GM04504 (cell line): ENCODE data around the gene OPA3.

Experiments
- DNase-seq: peaks from one replicate; pipeline ENCODE4 v3.0.0-alpha.2; 2012; ENCODE audit warnings: low read depth

OPA3 gene

DNA sequence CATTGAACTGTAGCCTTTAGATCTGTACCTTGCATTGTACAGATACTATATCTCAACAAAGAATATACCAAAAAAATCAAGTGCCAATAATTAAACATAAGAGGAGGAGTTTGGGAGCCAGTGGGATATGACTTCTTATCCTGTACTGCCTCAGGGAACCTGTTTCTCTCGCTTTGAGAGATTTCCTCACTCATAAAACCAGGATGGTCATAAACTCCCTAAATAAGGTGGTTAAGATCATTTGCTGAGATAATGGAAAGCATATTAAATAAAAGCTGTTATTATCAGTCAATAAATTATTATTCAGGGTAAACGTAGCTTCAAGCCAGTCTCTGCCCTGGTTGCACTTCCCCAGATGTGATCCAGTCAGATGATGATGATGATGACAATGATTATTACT, 17.0 kb downstream of the OPA3 start:
- DNase-seq, result no peak

DNA sequence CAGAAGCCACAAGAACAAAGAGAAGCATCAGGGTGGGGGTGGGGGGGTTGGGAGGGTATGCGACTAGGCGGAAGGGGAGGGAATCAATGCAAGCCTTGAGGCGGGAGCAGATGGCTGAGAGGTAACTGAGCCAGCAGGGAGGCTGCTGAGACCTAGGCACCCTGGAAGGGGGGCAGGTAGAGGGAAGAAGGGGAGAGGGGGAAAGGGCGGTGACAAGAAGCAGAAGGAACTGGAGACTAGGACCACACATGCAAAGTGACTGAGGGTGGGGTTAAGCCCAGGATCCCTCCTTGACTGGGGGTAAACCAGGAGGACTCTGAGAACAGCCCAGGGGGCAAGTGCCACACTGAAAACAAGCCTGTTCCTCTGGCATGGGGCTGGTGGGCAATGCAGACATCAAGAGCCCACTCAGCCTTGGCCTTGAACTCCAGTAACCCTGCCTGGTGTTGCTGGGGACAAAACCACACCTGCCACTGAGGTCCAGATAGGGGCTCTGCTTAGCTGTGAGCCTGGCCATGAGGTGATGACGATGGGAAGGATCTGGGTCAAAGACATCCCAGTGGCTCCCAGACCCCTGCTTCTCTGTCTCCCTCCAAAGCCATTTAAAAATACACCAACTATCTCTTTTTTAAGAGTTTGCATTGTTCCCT, 20.3 kb downstream of the OPA3 start:
- DNase-seq, result no peak

DNA sequence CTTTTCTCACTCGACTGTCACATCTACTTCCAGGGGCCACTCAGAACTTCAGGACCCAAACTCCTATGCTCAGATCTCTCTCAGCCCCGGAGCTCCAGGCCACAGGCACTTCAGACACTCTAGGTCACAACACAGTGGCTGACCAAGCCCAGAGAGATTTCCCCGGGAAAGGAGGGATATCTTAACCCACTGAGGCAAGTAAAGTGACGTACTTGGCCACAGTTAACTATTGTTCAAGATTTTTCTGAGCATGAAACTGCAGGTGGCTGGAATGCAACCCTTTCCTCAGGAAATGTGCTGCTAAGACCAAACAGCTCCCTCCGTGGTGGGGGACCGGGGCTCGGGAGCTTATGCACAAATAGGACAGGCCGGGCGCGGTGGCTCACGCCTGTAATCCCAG, 23.9 kb downstream of the OPA3 start:
- DNase-seq, result no peak

DNA sequence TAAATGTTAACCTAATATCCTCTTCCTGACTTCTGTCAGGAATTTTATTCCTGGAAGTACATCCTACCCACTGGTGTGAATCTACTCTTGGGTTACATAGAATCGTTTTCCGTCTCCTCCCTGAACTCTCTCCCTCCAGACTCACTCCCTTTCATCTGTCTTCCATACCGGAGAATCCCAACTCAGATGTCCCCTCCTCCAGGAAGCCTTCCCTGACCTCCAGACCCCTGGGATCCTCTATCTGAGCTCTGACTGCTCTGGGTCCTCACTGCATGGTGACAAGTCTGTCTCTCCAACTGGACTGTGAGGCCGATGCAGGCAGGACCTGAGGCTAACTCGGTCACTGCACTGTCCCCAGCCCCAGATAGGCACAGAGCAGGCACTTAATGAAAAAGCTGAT, 24.6 kb downstream of the OPA3 start:
- no peak for DNase-seq

DNA sequence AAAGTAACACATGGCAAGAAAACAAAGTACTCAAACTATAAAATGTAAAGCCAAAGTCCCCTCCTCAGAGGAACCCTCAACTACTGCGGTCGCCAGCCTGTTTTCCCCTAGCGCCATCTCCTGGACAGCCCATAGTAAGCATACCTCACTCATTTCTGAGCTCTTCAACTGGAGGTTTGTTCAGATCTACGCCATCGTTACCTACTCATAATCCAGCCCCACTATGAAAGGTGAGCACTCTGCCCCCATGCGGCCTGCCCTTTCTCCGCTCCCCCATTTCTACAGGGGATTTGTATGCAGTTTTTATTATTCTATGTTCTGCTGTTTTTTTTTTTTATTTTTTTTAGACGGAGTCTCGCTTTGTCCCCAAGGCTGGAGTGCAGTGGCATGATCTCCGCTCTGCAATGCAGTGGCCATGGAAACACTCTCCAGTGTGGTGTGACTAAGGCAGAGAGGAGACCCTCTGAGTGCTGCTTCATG, 26.2 kb downstream of the OPA3 start:
- no peak for DNase-seq

DNA sequence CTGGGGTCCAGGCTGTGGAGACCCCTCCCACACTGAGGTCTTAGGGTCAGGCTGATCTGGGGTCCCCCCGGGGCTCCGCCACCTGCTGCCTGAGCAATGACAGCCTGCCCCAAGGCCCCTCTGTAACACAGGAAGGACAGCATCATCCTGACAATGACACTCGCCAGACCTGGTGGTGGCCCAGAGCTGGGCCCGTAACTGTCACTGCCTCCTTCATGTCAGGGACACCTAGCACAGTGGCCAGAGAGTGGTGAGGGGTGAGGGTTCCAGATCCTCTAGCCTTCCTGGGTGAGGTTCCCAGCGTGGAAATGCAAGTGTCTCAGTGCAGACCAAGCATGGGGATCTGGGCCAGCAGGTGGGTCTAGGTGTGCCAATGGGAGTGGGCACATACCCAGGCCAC, 27.8 kb downstream of the OPA3 start:
- no peak for DNase-seq

DNA sequence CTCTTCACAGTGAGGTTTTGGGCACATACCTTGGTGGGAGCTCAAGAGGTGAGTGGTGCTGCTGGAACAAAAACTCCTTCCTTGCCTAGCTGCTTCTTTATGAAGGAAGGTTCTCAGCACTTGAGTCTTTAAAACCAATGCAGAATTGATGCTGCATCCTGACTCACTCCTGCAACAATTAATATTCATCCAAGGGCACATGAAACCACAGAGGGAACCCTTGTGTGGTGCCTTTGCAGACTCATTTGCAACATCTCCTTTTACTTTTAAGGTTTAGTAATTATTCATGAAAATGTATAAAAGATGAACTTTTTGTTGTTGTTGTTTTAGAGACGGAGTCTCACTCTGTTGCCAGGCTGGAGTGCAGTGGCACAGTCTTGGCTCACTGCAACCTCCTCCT, 30.1 kb downstream of the OPA3 start:
- no peak for DNase-seq

DNA sequence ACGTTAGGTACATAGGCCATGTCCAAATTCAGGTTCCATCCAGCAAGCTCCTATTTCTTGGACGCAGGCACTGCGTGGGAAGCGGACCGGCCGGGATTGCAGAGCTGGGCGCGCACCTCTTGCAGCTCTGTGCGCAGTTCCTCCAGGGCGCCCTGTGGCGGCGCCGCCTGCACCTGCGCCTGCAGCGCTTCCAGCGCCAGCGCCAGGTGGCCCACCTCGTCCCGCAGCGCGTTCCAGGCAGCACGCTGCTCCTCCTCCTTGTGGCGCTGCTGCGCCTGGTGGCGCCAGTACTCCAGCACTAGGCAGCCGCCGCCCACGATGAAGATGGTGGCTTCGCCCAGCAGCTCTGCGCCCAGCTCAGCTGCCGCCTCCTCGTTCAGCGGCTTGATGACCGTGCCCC, 31.1 kb downstream of the OPA3 start:
- DNase-seq, result no peak

DNA sequence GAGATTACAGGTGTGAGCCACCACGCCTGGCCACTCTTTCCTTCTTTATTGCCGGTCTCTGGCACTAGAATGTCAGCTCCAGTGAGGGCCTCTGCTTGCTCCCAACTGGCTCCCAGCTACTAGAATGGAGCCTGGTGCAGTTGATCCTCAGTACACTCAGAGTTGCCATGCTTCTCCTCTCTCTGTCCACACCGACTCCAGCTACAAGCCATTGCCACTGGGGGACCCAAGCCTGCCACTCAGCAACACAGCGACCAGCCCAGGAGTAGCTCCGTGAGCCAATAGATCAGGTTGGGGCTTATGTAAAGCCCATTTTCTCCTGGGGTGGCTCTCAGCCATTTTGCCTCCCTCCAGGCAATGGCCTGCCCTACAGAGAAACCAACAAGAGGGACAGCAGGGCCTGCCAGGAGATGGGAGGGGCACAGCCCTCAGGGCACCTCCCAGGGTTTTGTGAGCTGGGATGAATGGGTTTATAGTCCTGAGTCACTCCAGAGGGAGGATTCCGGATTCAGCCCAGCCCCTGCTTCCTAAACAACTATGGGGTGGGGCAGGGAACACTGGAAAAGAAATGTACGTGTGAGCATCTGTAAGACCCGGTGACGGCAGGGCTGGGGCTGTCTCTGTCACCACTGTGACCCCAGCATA, 36.5 kb downstream of the OPA3 start:
- DNase-seq, result peak; percentile 67

DNA sequence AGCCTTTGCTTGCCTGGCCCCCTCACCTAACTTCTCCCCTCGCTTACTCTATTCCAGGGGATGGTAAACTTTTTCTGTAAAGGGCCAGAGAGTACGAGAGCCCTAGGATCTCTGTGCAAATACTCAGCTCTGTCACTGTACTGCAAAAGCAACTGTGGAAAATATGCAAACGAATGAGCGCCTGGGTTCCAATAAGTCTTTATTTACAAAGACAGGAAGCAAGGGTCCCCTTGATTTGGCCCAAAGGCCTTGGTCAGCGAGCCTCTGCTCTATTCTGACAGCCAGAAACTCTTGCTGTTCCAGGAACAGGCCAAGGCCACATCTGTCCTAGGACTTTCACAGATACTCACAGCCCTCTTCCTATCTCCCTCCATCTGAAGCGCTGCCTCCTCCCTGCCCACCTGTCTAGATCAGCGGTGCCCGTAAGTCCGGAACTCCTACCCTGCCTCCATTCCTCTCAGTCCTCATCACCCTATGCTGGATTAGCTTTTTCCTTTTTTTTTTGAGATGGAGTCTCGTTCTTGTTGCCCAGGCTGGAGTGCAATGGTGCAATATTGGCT, 37.3 kb downstream of the OPA3 start:
- no peak for DNase-seq

DNA sequence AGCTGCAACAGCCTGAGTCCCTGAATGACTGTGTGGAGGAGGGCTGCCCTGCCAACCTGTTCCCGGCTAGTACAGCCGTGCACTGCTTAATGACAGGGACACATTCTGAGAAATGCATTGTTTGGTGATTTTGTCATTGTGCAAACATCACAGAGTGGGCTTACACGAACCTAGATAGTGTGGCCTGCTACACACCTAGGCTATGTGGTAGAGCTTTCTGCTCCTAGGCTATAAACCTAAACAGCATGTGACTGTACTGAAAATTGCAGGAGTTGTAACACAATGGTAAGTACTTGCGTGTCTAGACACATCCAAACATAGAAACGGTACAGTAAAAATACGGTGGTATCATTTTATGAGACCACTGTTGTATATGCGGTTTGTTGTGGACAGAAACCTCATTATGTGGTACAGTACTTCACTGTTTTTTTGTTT, 42.4 kb downstream of the OPA3 start:
- DNase-seq, result no peak

DNA sequence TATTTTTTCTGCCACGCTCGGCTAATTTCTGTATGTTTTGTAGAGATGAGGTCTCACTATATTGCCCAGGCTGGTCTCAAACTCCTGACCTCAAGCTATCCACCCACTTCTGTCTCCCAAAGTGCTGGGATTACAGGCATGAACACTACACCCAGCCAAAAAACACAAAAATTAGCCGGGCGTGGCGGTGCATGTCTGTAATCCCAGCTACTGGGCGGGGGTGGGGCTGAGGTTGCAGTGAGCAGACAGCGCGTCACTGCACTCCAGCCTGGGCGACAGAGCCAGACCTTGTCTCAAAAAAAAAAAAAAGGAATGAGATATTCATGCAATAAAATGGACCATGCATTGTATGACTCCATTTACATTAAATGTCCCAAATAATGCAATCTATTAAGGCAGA, 45.1 kb downstream of the OPA3 start:
- no peak for DNase-seq

DNA sequence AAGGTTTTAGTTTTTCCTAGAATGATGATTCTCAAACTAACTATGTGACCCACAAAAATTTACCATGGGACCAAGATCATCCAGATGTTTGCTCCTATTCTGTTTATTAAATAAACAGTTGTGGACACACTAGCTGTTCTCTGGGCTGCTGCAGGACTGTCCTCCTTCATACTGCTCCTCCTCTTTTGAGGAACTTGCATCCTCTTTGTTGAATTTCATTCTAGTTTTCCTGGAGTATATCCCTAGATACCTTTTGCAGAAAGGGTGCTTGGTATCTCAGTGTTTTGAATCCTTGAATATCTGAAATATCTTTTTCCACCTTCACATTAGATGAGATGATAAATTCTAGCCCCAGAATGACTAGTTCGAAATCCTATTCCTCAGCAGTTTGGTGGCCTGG, 53.3 kb downstream of the OPA3 start:
- DNase-seq, result no peak

DNA sequence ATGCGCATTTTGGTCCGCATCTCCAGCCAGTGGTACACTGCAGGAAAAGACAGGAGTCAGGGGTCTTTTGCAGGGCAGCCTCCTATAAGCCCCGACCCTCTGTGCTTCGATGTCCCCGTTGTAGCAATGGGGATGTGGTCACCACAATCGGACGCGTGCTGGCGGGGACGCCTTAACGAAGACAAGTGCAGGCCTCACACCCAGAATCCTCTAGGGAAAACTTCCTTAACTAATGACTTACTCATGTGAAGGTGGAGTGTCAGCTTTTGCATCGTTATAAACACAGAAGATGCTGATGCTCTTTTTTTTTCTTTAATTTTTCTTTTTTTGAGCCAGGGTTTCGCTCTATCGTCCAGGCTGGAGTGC, 55.2 kb downstream of the OPA3 start:
- no peak for DNase-seq

DNA sequence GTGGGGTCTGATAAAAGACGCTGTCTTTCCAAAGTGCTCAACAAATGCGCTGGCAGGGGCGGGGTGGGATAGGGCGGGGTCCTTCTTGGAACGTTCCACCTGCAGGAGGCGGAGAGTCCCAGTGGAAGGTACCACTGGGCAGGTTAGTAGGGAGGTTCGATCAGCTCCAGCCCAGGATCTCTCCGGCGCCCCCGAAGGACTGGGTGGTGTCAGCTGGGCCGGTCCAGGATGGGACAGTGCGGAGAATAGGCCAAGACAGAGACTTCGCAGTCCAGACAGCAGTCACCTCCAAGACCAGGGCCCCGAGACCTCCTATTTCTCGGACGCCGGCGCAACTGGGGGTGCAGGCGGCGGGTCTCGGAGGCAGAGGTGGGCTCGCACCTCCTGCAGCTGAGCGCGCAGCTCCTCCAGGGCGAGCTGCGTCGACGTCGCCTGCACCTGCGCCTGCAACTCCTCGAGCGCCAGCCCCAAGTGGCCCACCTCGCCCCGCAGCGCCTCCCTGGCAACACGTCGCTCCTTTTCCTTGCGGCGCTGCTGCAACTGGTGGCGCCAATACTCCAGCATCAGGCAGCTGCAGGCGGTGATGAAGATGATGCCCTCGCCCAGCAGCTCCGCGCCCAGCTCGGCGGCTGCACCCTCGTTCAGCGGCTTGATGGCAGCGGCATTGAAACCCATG, 55.7 kb downstream of the OPA3 start:
- no peak for DNase-seq

DNA sequence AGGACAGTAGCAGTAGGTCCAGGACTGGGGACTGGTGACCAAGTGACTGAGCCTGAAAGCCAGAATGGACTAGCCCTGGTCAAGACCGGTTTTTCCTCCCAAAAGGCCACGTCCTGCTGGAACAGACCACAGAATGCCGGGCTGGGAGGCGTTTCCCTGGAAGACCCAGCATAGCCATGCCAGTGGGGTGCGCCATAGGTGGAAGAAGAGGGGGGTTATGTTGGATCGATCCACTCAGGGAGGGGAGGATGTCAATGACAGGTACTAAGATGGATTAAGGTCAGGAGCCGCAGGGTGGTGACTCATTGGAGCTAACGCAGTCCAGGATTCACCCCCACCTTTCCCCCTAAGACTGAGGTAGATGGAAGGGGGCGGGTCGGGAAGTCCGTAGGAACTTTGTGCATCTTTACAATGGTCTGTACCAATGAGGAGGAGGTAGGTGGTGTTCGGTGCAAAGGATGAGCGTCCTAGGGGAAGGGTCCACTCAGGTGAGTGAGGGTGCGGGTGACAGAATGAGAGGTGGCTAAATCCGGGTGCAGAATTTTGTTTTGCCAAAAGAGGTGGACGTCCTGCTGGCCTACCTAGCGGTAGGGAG, 56.4 kb downstream of the OPA3 start:
- DNase-seq, result no peak

DNA sequence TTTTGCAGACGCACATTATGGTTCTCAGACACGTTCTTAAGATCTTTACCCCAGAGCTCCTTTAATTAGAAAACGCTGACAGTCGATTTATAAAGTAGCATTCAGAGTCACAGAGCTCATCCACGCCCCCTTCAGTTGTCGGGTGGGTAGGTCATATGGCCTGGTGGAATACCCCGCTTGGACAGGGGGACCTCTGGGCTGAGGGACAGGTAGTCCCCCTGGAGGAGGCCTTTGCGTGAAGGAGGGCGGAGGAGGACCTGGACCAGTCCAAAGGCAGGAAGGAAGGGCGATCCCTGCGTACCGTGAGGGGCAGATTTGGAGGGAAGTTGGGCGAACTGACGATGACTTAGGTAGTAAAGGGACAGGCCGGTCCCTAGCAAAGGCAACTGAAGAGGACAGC, 56.9 kb downstream of the OPA3 start:
- no peak for DNase-seq

DNA sequence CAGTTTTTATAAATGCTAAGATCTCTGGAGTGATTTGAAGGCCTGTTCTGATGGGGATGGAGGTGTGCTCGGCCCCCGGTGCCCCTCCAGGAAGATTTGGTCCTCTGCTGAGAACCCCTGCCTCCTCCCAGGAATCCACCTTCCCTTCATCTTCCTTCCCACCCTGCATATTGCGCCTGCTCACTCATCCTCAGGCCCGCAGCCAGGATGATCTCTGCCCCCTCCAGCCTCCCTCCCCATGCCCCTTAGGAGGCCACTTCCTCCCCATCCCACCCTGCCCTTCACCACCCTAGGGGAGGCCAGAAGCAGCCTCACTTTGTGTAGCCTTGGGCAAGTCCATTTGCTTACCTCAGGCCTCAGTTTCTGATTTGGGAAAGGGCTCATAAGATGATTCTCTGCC, 57.6 kb downstream of the OPA3 start:
- DNase-seq, result no peak

DNA sequence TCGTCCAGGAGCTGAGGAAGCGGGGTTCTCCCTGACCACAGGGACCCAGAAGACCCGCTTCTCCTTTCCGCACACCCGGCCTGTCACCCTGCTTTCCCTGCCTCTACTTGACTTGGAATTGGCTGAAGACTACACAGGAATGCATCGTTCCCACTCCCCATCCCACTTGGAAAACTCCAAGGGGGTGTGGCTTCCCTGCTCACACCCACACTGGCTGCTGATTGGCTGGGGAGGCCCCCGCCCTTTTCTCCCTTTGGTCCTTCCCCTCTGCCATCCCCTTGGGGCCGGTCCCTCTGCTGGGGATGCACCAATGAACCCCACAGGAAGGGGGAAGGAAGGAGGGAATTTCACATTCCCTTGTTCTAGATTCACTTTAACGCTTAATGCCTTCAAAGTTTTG, 58.5 kb downstream of the OPA3 start:
- DNase-seq, result peak; percentile 26

DNA sequence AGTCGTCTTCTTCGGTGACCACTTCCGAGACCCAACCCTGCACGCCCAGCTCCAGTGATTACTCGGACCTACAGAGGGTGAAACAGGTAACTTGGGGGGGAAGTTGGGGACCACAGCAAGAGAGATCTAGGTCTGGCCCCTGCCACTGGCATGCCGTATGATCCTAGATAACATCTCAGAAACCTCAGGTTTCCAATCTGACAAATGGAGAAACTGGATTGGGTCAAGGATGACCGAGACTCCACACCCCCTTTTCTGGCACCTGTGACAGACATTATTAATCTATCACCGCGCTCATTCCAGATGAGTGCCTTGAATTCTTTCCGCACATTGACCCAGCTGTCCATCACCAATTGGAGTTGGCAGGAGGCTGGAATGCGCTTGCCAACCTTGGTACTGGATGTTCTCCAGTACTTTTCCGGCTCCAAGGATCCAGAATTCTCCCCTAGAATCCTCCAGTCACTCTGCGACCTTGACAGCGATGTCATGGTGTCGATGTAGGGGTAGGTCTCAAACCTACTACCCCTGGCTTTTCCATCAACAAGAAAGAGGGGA, 60.0 kb downstream of the OPA3 start:
- no peak for DNase-seq

DNA sequence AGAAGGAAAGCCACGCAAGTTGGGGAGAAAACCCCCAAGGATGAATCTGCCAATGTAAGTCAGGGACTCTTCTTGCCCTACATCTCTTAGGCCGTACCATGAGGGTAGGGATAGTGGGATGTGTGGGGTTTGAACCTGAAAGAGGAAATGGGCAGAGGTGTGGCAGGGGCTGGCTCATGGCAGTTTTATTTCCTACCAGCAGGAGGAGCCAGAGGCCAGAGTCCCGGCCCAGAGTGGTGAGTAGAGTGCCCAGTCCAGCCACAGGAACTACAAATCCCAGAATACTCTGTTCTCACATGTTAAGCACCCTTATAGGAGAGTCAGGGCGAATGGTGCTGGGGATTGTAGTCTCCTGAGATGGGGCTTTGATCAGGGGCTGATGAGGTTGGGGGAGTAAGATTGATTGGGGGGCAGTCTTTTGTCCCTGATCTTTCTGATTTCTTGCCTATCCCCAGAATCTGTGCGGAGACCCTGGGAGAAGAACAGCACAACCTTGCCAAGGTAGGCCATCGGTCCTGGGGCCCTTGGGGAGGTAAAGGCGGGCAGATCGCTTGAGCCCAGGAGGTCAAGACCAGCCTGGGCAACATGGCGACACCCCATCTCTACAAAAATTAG, 60.9 kb downstream of the OPA3 start:
- peak; percentile 56 for DNase-seq
